ENCODE data around the gene STON2.

DNA sequence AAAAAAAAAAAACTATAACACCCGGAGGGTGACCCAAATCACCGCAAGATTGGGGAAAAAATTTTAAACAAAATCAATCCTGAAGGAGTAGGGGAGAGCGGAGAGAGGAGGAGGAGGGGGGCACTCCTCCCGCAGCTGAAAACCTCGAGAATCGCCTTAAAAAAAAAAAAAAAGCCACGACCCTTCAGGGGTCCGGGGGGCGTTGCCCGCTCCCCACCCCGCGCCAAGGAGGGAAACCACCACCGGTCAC is 179.6 kb downstream of the STON2 start:
- TF ChIP-seq, protein P1, sequence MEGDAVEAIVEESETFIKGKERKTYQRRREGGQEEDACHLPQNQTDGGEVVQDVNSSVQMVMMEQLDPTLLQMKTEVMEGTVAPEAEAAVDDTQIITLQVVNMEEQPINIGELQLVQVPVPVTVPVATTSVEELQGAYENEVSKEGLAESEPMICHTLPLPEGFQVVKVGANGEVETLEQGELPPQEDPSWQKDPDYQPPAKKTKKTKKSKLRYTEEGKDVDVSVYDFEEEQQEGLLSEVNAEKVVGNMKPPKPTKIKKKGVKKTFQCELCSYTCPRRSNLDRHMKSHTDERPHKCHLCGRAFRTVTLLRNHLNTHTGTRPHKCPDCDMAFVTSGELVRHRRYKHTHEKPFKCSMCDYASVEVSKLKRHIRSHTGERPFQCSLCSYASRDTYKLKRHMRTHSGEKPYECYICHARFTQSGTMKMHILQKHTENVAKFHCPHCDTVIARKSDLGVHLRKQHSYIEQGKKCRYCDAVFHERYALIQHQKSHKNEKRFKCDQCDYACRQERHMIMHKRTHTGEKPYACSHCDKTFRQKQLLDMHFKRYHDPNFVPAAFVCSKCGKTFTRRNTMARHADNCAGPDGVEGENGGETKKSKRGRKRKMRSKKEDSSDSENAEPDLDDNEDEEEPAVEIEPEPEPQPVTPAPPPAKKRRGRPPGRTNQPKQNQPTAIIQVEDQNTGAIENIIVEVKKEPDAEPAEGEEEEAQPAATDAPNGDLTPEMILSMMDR (CRISPR knock-in tag; IDR thresholded peaks at IDR 0.05), result no peak
- TF ChIP-seq, protein P2, sequence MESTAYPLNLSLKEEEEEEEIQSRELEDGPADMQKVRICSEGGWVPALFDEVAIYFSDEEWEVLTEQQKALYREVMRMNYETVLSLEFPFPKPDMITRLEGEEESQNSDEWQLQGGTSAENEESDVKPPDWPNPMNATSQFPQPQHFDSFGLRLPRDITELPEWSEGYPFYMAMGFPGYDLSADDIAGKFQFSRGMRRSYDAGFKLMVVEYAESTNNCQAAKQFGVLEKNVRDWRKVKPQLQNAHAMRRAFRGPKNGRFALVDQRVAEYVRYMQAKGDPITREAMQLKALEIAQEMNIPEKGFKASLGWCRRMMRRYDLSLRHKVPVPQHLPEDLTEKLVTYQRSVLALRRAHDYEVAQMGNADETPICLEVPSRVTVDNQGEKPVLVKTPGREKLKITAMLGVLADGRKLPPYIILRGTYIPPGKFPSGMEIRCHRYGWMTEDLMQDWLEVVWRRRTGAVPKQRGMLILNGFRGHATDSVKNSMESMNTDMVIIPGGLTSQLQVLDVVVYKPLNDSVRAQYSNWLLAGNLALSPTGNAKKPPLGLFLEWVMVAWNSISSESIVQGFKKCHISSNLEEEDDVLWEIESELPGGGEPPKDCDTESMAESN (CRISPR knock-in tag; conservative IDR thresholded peaks at IDR 0.05), result no peak
- no peak for TF ChIP-seq ZNF737 (CRISPR knock-in tag; IDR thresholded peaks at IDR 0.05; ENCODE audit: borderline replicate concordance)
- no peak for TF ChIP-seq CBX2 (IDR thresholded peaks at IDR 0.05; ENCODE audit: low read depth, low read length)
- no peak for TF ChIP-seq CBX2 (CRISPR knock-in tag; IDR thresholded peaks at IDR 0.05; ENCODE audit: low read depth)
- no peak for TF ChIP-seq ZNF180 (CRISPR knock-in tag; IDR thresholded peaks at IDR 0.05; ENCODE audit: borderline replicate concordance, low read depth)
- TF ChIP-seq, protein P3, sequence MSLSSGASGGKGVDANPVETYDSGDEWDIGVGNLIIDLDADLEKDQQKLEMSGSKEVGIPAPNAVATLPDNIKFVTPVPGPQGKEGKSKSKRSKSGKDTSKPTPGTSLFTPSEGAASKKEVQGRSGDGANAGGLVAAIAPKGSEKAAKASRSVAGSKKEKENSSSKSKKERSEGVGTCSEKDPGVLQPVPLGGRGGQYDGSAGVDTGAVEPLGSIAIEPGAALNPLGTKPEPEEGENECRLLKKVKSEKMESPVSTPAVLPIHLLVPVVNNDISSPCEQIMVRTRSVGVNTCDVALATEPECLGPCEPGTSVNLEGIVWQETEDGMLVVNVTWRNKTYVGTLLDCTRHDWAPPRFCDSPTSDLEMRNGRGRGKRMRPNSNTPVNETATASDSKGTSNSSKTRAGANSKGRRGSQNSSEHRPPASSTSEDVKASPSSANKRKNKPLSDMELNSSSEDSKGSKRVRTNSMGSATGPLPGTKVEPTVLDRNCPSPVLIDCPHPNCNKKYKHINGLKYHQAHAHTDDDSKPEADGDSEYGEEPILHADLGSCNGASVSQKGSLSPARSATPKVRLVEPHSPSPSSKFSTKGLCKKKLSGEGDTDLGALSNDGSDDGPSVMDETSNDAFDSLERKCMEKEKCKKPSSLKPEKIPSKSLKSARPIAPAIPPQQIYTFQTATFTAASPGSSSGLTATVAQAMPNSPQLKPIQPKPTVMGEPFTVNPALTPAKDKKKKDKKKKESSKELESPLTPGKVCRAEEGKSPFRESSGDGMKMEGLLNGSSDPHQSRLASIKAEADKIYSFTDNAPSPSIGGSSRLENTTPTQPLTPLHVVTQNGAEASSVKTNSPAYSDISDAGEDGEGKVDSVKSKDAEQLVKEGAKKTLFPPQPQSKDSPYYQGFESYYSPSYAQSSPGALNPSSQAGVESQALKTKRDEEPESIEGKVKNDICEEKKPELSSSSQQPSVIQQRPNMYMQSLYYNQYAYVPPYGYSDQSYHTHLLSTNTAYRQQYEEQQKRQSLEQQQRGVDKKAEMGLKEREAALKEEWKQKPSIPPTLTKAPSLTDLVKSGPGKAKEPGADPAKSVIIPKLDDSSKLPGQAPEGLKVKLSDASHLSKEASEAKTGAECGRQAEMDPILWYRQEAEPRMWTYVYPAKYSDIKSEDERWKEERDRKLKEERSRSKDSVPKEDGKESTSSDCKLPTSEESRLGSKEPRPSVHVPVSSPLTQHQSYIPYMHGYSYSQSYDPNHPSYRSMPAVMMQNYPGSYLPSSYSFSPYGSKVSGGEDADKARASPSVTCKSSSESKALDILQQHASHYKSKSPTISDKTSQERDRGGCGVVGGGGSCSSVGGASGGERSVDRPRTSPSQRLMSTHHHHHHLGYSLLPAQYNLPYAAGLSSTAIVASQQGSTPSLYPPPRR (CRISPR knock-in tag; IDR thresholded peaks at IDR 0.05; ENCODE audit: borderline replicate concordance), result no peak
- no peak for TF ChIP-seq BRCA1 (CRISPR knock-in tag; IDR thresholded peaks at IDR 0.05)
- TF ChIP-seq, protein P4, sequence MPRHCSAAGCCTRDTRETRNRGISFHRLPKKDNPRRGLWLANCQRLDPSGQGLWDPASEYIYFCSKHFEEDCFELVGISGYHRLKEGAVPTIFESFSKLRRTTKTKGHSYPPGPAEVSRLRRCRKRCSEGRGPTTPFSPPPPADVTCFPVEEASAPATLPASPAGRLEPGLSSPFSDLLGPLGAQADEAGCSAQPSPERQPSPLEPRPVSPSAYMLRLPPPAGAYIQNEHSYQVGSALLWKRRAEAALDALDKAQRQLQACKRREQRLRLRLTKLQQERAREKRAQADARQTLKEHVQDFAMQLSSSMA (CRISPR knock-in tag; IDR thresholded peaks at IDR 0.05), result no peak
